AG04449 (cell line): ENCODE results near the gene CASD1.

Source experiments
- CTCF ChIA-PET: fragments of 350-600 bp; formaldehyde crosslinking; extraction: SDS; loops from one replicate; lab custom pipeline; 2021; ENCODE audit warnings: antibody characterized with exemption; lab: Yijun Ruan, JAX
- POLR2A ChIA-PET: fragments of 400-600, 350-600 bp; formaldehyde crosslinking; extraction: SDS; loops from one replicate; lab custom pipeline; 2020; ENCODE audit warnings: antibody characterized with exemption, inconsistent platforms; lab: Yijun Ruan, JAX
- DNase-seq: peaks from one replicate; pipeline ENCODE4 v3.0.0-alpha.2; 2010; ENCODE audit warnings: low read depth, low spot score
- H3K4me3 ChIP-seq: 2 replicates; pipeline ENCODE4 v1.5.1; 2011; ENCODE audit warnings: low read depth, mild to moderate bottlenecking, control low read depth, low read length
- TF ChIP-seq, protein P1 (sequence below): IDR thresholded peaks from one replicate; pipeline ENCODE4 v1.5.1; 2011; ENCODE audit warnings: mild to moderate bottlenecking, moderate library complexity, low read length, control low read depth, inconsistent platforms; ENCODE audit not compliant: insufficient read depth; ENCODE audit errors: missing control alignments

Gene CASD1

DNA sequence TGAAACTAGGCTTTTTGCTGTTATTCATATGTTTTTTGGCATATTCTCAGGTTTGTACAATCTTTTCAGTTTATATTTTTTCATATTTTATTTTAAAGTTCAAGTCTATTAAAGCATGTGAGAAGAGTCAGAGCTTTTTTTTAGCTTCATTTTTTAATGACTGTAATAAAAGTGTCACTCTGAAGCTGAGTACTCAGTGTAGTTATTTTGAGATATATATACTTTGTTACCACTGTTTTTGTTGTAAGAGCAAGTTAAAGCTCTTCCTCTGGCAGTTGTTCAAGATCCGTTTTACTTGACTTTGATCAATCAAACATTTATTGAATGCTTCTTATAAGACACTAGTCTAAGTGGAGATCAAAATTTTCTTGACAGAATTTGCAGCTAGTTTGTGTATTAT lies 37.5 kb downstream of the CASD1 start:
- H3K4me3 ChIP-seq, result no peak overlapping the region
- POLR2A ChIA-PET, result no interaction called here
- CTCF ChIA-PET, result no interaction called here
- no peak for DNase-seq
- TF ChIP-seq, protein P1, sequence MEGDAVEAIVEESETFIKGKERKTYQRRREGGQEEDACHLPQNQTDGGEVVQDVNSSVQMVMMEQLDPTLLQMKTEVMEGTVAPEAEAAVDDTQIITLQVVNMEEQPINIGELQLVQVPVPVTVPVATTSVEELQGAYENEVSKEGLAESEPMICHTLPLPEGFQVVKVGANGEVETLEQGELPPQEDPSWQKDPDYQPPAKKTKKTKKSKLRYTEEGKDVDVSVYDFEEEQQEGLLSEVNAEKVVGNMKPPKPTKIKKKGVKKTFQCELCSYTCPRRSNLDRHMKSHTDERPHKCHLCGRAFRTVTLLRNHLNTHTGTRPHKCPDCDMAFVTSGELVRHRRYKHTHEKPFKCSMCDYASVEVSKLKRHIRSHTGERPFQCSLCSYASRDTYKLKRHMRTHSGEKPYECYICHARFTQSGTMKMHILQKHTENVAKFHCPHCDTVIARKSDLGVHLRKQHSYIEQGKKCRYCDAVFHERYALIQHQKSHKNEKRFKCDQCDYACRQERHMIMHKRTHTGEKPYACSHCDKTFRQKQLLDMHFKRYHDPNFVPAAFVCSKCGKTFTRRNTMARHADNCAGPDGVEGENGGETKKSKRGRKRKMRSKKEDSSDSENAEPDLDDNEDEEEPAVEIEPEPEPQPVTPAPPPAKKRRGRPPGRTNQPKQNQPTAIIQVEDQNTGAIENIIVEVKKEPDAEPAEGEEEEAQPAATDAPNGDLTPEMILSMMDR, result no peak

DNA sequence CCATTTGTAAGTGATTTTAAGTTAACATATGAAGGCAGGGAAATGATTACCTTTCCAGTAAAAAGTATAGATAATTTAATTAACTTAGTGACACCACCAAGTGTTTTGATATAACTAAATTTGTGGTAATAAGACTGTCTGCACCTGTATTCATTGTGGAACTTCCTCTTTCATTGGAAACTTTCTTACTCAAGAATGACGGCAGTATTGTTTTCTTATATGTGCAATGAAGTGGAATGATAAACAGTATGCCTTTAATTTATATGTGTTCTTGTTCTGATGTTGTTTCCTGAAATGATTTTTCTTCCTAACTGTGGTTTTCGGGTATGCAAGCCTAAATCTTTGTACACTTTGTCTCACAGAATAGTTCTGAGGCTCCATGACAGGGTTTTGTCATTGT lies 46.4 kb downstream of the CASD1 start:
- CTCF ChIA-PET, result interaction anchor here (0.6 kb wide), 1 partner anchor 340 kb away, joined by 3 read pairs; no protein-coding TSS in a partner anchor
- no peak overlapping the region for H3K4me3 ChIP-seq
- DNase-seq, result no peak
- TF ChIP-seq, protein P1, result no peak
- POLR2A ChIA-PET, result no interaction called here

DNA sequence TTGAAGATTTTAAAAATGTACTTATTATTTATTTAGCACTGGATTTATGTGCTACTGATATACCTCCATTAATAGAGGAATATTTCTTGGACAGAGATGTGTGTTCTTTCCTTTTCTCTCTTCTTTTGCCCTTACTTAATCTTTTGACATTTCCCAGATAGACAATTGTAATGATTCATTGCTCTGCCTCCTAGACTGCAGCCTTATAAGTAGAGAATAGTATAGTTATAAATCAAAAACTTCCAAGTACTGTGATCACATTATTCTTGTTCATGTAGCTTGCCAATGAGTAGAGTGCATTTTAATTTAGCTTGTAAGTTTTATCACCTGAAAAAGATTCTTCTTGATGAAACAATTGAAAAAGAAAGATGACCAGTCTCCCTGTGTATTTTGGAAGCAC lies 47.6 kb downstream of the CASD1 start:
- CTCF ChIA-PET, result no interaction called here
- no peak overlapping the region for H3K4me3 ChIP-seq
- POLR2A ChIA-PET, result no interaction called here

DNA sequence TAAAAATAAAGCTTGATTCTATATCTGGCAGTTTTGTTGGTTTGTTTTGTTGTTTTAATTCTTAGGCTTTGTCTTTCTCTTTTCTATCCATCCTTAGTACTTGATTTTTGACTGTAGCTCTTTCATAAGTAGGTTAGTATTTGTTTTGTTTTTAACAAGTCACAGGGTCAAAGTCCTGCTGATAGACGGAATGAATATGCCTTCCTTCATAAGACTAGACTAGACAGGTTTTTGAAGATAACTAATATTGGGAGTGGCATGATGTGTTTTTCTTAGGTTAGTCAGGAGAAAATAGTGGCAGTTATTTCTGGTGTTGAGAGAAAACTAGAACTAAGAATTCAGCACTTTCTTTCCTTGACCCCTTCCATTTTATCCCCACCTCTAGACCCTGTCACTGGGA lies 50.4 kb downstream of the CASD1 start:
- no peak for DNase-seq
- POLR2A ChIA-PET, result no interaction called here
- TF ChIP-seq, protein P1, result no peak
- H3K4me3 ChIP-seq, result no peak overlapping the region
- CTCF ChIA-PET, result interaction anchor here (1.4 kb wide), 1 partner anchor 14 kb away, joined by 3 read pairs; no protein-coding TSS in a partner anchor

More for the DNA sequence above, 47.6 kb downstream of the CASD1 start:
- no peak for DNase-seq
- TF ChIP-seq, protein P1, result no peak

DNA sequence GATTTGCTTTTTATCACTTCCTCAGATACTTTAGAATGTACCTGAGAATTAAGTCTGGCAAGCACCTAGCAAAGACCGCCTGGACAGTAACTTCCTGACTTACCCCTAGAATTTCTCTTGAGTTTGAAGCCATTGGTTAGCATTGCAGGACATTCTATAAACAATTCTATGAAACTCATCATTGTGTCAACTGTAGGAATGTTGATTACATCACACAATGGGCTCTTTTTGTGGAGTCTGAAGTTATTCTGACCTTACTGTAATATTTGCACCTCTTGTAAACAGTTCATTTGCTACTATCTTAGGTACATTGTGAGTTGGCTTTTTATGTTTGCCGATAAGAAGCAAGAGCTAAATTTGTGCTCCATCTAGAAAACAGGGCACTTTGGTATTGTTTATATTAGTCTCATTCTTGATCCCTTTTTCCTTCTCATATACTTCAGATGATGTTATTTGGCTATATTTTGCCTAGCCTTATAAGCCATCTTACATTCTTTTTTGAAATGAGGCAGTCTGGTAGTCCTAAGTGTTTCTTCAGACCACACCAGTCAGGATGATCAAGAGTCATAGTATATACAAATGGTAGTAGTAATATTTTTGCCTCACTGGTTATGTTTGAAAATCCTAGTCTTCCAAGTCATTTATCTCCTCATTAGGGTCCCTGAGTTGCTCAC lies 52.4 kb downstream of the CASD1 start:
- POLR2A ChIA-PET, result no interaction called here

DNA sequence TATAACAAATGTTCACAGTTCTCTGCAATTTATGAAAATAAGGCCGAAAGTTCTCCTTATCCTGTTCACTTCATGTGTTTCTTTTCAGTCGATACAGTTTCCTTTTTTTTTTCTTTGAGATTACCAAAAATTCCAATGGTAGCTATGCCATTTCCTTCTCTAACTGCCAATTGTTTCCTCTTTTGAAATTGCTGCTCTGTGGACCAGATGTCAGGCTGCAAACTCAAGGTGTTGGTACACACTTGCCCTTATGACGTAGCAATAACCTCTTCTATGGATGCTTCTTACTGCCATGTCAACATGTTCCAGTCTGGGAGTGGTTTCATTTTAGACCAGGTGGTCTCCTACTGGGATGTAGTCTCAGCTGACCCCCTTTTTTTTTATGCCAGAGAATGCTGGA lies 52.9 kb downstream of the CASD1 start:
- CTCF ChIA-PET, result no interaction called here
- H3K4me3 ChIP-seq, result no peak overlapping the region
- DNase-seq, result no peak
- TF ChIP-seq, protein P1, result no peak
- POLR2A ChIA-PET, result no interaction called here

More for the DNA sequence above, 52.4 kb downstream of the CASD1 start:
- no peak for DNase-seq
- no peak overlapping the region for H3K4me3 ChIP-seq
- TF ChIP-seq, protein P1, result no peak
- CTCF ChIA-PET, result no interaction called here
